Activated T-cell treated with anti-CD3 and anti-CD28 coated beads for 1 hour (primary cell): Measurements from ENCODE around the gene ACSM2B.
"Not testable (repeated sequence)": the region's sequence is repeated elsewhere in the genome, so short reads cannot be mapped to it uniquely, and the experiment has no call there.

Experiments
- DNase-seq: peaks from one replicate; pipeline ENCODE4 v3.0.0-alpha.2; 2020; ENCODE audit warnings: low read depth

Gene ACSM2B

DNA sequence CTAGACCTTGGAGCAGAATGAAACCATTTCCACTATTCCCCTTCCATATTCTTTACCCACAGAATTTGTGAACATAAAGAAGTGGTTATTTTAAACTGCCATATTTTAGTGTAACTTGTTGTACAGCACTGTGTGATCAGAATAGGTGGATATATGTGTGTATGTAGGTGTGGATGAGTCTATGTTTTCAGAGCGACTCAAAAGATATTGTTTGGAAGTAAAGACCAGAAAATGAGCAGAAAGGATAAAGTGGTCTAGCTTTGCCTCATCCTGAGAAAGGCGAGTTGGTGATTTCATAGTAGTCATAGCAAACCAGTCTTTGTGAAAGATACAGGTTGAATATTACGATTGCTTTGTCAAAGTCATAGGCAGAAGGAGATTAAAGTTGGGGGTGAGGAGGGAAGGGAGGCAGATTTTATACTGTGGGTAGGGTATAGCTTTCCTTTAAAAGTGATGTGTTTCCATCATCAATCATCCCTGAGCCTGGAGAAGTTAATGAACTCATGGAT is 43.8 kb downstream of the ACSM2B start:
- DNase-seq, result not testable (repeated sequence)

DNA sequence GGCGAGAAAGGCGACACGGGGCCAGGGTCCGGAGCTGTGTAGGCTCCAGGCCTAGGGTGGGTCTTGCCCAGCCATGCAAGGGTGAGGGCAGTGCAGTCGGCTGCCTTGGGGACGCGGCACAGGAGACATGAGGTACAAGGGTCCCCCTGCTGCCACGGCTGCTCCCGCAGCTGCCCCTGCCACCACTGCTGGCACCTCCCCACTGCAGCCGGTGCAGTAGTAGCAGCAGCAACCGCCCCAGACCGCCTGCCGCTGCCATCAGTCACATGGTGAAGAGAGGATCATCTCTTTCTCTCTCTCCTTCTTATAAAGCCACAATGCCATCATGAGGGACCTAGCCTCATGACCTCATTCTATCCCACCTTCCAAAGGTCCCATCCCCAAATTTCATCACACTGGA is 44.4 kb downstream of the ACSM2B start:
- not testable (repeated sequence) for DNase-seq

DNA sequence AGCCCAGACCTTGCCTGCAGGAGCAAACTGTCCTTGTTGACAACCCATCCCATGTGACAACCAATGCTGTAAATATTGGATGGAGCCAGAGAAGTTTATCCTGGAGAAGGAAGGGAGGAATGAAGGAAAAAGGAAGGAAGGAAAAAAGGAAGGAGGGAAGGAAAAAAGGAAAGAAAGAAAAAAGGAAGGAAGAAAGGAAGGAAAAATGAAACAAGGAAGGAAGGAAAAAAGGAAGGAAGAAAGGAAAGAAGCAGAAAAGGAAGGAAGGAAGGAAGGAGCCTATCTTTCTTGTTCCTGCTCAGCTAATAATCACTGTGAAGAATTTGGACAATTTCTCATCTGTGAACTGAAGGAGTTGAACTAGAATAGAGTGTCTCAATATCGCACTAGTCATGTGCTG is 56.1 kb downstream of the ACSM2B start:
- no peak for DNase-seq

DNA sequence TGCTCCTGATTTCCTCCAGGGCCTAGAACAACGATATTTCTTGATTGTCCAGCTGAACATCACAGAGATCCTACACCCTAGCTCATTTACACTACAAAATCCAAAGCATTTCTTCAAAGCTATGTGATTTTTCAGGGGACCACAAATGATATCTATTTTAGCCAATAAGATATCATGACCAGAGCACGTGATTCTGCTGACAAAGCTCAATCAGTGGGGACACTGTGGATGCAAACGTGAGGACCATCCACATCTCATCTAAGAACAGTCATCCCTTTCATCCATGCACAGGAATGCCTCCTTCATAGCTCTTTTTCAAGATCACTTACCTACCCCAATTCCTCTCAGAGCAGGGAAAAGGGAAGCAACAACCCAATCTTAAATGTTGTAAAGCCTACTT is 56.9 kb downstream of the ACSM2B start:
- DNase-seq, result no peak

DNA sequence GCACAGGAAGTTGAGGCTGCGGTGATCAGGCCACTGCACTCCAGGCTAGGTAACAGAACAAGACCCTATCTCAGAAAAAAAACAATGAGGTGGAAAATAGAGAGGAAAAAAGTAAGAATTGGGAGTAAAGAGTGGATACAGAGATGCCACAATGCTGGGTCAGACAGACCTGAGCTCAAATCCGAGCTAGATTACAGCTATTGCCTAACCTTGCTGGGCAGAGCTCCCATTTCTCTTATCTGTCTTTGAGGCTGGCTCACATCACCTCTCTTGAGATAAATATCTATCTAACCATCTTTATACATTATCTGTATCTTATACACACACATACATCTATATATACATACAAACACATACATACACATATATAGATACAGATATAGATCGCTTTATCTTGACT is 59.0 kb downstream of the ACSM2B start:
- DNase-seq, result no peak

DNA sequence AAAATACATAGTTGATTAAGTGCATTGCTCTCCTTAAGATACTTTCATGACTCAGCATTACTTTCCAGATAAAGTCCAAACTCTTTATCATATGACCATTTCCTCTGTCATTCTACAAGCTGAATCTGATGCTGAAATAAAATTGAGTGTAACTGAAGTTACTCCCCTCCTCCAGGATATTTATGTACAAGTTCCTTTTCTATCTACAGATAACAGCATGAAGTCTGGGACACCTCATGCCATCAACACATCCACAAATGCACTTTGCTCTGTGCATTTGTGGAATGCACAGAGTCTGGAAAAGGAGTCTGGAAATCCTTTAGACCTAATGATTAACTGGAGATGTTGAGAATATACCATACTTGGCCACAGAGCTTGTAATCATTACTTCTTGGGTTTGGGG is 60.5 kb downstream of the ACSM2B start:
- DNase-seq, result no peak

DNA sequence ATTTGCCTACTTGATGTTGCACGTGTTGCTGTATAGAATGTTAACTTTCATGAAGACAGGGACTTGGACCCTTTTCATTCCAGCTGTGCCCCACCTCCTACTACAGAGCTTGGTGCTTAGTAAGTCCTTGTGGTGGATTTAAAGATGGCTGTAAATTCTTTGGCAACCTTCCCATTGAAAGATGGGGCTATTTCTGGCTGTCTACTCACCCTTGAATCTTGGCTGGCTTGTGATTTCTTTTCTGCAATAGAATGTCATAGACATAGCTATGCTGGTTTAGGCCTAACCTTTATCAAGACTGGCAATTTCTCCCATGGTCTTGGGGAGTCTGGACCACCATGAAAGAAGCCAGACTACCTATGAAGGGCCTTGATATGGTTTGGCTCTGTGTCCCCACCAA is 65.8 kb downstream of the ACSM2B start:
- DNase-seq, result no peak

DNA sequence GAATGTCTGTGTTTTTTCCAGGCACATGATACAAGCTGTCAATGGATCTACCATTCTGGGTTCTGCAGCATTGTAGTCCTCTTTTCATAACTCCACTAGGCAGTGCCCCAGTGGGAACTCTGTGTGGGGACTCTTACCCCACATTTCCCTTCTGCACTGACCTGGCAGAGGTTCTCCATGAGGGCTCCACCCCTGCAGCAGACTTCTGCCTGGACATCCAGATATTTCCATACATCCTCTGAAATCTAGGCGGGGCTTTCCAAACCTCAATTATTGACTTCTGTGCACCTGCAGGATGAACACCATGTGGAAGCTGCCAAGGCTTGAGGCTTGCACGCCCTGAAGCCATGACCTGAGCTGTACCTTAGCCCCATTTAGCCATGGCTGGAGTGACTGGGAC is 68.9 kb downstream of the ACSM2B start:
- DNase-seq, result no peak

DNA sequence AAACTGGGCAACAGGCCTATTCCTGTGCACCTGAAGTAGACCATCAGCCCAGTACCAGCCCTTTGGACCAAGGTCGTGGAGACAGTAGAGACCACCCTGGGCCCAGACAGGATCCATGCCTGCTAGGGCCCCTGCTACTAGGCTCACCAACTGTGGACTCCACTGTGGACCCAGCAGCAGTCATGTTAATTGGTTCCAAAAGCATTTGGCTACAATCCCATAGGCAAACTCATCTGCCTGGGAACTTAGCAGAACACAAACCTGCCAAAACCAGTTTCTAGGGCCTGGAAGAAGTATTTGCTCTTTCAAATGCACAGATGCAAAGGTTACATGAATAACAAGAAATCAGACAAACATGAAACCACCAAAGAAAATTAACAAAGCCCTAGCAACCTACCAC is 71.7 kb downstream of the ACSM2B start:
- DNase-seq, result no peak

DNA sequence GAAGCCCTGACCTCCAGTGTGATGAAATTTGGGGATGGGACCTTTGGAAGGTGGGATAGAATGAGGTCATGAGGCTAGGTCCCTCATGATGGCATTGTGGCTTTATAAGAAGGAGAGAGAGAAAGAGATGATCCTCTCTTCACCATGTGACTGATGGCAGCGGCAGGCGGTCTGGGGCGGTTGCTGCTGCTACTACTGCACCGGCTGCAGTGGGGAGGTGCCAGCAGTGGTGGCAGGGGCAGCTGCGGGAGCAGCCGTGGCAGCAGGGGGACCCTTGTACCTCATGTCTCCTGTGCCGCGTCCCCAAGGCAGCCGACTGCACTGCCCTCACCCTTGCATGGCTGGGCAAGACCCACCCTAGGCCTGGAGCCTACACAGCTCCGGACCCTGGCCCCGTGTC is 84.7 kb downstream of the ACSM2B start:
- not testable (repeated sequence) for DNase-seq

DNA sequence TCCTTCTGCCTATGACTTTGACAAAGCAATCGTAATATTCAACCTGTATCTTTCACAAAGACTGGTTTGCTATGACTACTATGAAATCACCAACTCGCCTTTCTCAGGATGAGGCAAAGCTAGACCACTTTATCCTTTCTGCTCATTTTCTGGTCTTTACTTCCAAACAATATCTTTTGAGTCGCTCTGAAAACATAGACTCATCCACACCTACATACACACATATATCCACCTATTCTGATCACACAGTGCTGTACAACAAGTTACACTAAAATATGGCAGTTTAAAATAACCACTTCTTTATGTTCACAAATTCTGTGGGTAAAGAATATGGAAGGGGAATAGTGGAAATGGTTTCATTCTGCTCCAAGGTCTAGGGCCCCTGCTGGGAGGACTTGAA is 85.2 kb downstream of the ACSM2B start:
- not testable (repeated sequence) for DNase-seq
